K562 treated with DMSO at 1 percent for 24 hours (cell line): ENCODE measurements around the gene KIF15. TPM values are rescaled to one million over a fixed set of nuclear protein-coding genes. Genes with fewer than 3 reads are reported as not detected.

Source experiments
- total RNA-seq: library from RNA; unstranded; fragments of 300-600 nt; gene quantifications from 2 replicates; pipeline ENCODE4 v1.2.3, GENCODE V29; 2022; ENCODE audit warnings: low read depth; ENCODE audit not compliant: insufficient read depth

Gene KIF15
- 12.9 and 14.3 TPM in 2 replicates for total RNA-seq

GRCh38 chr3:44761424-44762169, at the start of gene KIF15, which contains the start of gene KIAA1143:
Gene KIF15, plus strand, starts transcription at chr3:44761794. Its CDS starts 72 bp downstream, at chr3:44761866.
Gene KIAA1143, minus strand, starts transcription at chr3:44761619. Its CDS starts 17 bp downstream, at chr3:44761602.

GRCh38 chr3:44712455-44713075, 49.0 kb upstream of the KIF15 start, which contains the start of gene ZNF502:
Gene ZNF502, plus strand, starts transcription at chr3:44712660. Its CDS starts 7,602 bp downstream, at chr3:44720262.

GRCh38 chr3:44729384-44729910, 32.1 kb upstream of the KIF15 start, which contains the start of gene ZNF501:
Gene ZNF501, plus strand, starts transcription at chr3:44729635. Its CDS starts 4,787 bp downstream, at chr3:44734422.

GRCh38 chr3:44861412-44862225, 100.0 kb downstream of the KIF15 start, which contains the start of gene TMEM42:
Gene TMEM42, plus strand, starts transcription at chr3:44861912. Its CDS starts 13 bp downstream, at chr3:44861925.

GRCh38 chr3:44874308-44874707, 112.7 kb downstream of the KIF15 start, which contains the start of gene TGM4:
Gene TGM4, plus strand, starts transcription at chr3:44874608. Its CDS starts 71 bp downstream, at chr3:44874679.

Other genes with a start within 250 kb of the KIF15 start
- gene ZKSCAN7, start 206.6 kb upstream of the KIF15 start, total RNA-seq: not detected in 2 replicates
- 0.19 and 0.22 TPM in 2 replicates for gene ZNF660, start 176.8 kb upstream of the KIF15 start, total RNA-seq
- 10.6 and 10.7 TPM in 2 replicates for gene ZNF197, start 136.8 kb upstream of the KIF15 start, total RNA-seq
- 4.2 and 4.6 TPM in 2 replicates for gene ZNF35, start 113.1 kb upstream of the KIF15 start, total RNA-seq
- 0.31 and 0.56 TPM in 2 replicates for gene ZNF502, start 49.1 kb upstream of the KIF15 start, total RNA-seq
- 1.3 and 2.5 TPM in 2 replicates for gene ZNF501, start 32.2 kb upstream of the KIF15 start, total RNA-seq
- gene KIAA1143, start 175 bp upstream of the KIF15 start, total RNA-seq: 11.1 and 11.6 TPM in 2 replicates
- 1.3 TPM in 2 replicates for gene TMEM42, start 100.1 kb downstream of the KIF15 start, total RNA-seq
- gene TGM4, start 112.8 kb downstream of the KIF15 start, total RNA-seq: not detected in 2 replicates
- 57.6 and 58.1 TPM in 2 replicates for gene ZDHHC3, start 214.4 kb downstream of the KIF15 start, total RNA-seq
- gene EXOSC7, start 214.4 kb downstream of the KIF15 start, total RNA-seq: 50.6 and 52.9 TPM in 2 replicates